Parathyroid adenoma (tissue), 2 donors: ENCODE results near the gene RTN4.

ENCODE experiments used
- H2AFZ ChIP-seq: fragments of 300-600 bp; sonication (generic); one replicate; pipeline ENCODE4 v1.7.0; 2017; ENCODE audit warnings: antibody characterized with exemption, mild to moderate bottlenecking
- H3K27ac ChIP-seq: fragments of 300-600 bp; sonication (generic); one replicate; pipeline ENCODE4 v1.7.0; 2017
- H3K27me3 ChIP-seq: fragments of 300-600 bp; sonication (generic); one replicate; pipeline ENCODE4 v1.7.0; 2017; ENCODE audit warnings: low read length; ENCODE audit not compliant: control insufficient read depth, insufficient read depth
- H3K36me3 ChIP-seq: fragments of 300-600 bp; sonication (generic); one replicate; pipeline ENCODE4 v1.7.0; 2017; ENCODE audit warnings: low read length; ENCODE audit not compliant: control insufficient read depth, insufficient read depth
- H3K4me1 ChIP-seq: fragments of 300-600 bp; sonication (generic); one replicate; pipeline ENCODE4 v1.7.0; 2017; ENCODE audit warnings: control low read depth
- H3K4me2 ChIP-seq: fragments of 300-600 bp; sonication (generic); one replicate; pipeline ENCODE4 v1.7.0; 2017; ENCODE audit warnings: low read length
- H3K4me3 ChIP-seq: fragments of 300-600 bp; sonication (generic); one replicate; pipeline ENCODE4 v1.7.0; 2017; ENCODE audit warnings: low read depth, low read length
- H3K79me2 ChIP-seq: fragments of 300-600 bp; sonication (generic); one replicate; pipeline ENCODE4 v1.7.0; 2017; ENCODE audit warnings: control low read depth
- H3K9ac ChIP-seq: fragments of 300-600 bp; sonication (generic); one replicate; pipeline ENCODE4 v1.7.0; 2017; ENCODE audit warnings: mild to moderate bottlenecking
- H3K9me3 ChIP-seq: fragments of 300-600 bp; sonication (generic); one replicate; pipeline ENCODE4 v1.7.0; 2017; ENCODE audit warnings: low read length; ENCODE audit not compliant: control insufficient read depth
- TF ChIP-seq, protein P1 (sequence below): fragments of 300-600 bp; sonication (generic); IDR thresholded peaks from one replicate; pipeline ENCODE4 v1.7.0; 2017; ENCODE audit warnings: antibody characterized with exemption, mild to moderate bottlenecking
- donor health status: primary hyperparathyroidism.

RTN4 gene

DNA sequence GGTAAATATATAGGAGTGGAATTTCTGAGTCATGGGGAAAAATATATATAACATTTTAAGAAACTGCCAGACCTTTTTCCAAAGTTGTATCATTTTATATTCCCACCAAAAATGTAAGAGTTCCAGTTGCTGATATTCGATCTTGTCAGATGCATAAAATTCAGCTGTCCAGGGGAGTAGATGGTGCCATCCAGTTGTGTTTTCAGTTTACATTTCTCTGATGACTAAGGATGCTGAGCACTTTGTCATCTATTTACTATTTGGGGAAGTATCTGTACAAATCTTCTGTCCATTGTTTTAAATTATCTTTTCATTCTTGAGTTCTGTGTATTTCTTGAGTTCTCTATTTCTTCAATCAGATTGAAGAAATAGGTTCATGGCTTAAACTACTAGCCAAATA, 126.1 kb downstream of the RTN4 start:
- Histone ChIP-seq H3K79me2 (no peaks in the 10 kb centered on the region), H3K9me3 (no peaks in the 10 kb centered on the region), H3K9ac (no peak overlapping the region), H2AFZ (no peak overlapping the region), H3K27me3 (no peaks in the 10 kb centered on the region), H3K27ac (no peak overlapping the region), H3K4me3 (no peak overlapping the region), H3K4me1 (no peaks in the 10 kb centered on the region), H3K36me3 (no peaks in the 10 kb centered on the region), H3K4me2 (no peak overlapping the region)
- TF ChIP-seq, protein P1, sequence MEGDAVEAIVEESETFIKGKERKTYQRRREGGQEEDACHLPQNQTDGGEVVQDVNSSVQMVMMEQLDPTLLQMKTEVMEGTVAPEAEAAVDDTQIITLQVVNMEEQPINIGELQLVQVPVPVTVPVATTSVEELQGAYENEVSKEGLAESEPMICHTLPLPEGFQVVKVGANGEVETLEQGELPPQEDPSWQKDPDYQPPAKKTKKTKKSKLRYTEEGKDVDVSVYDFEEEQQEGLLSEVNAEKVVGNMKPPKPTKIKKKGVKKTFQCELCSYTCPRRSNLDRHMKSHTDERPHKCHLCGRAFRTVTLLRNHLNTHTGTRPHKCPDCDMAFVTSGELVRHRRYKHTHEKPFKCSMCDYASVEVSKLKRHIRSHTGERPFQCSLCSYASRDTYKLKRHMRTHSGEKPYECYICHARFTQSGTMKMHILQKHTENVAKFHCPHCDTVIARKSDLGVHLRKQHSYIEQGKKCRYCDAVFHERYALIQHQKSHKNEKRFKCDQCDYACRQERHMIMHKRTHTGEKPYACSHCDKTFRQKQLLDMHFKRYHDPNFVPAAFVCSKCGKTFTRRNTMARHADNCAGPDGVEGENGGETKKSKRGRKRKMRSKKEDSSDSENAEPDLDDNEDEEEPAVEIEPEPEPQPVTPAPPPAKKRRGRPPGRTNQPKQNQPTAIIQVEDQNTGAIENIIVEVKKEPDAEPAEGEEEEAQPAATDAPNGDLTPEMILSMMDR, result no peak
